GM21576 (cell line): ENCODE results near the gene PBXIP1.

Source experiments
- ATAC-seq: cut with Tn5 transposase; IDR thresholded peaks from one replicate; pipeline ENCODE4 v1.9.1; 2021; ENCODE audit warnings: mild to moderate bottlenecking, moderate library complexity; ENCODE audit not compliant: unreplicated experiment

Gene PBXIP1

DNA sequence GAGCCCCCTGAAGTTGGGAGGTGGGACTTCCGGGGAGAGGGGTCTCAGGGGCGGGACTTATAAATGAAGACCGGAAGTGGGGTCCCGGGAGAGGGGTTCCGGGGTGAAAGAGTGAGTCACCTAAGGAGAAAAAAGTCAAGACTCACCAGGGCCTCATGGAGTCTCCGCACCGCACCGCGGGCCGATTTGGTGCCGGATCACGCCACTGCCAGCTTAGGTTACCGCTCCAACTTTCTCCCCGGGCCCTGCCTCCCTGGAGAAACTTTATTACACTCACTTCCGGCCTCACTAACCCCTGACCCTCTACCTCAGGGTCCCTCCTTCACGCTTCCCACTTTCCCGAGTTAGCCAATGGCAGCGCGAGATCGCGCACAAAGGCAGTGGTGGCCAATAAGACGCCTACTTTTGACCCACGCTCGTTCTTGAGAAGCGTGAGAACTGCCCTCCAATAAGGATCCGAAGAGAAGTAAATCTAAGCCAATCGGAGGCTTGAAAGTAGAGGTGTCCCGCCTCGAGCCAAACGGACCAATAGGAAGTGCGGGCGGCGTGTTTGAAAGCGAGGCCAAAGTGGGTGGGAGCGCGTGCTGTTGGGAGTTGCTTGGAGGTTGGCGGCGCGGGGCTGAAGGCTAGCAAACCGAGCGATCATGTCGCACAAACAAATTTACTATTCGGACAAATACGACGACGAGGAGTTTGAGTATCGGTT lies 18.4 kb upstream of the PBXIP1 start, which contains the start of gene CKS1B:
TSS of gene CKS1B (plus strand) at position 580 of the 706 bp plus-strand sequence. CDS start at position 645, 65 bp downstream.
- ATAC-seq, result peak; percentile 73

- peak; percentile 22 for ATAC-seq
These were observed 17.6 kb upstream of the PBXIP1 start for GRCh38 chr1:154973344-154974101.

- ATAC-seq, result no peak
These were observed 16.8 kb upstream of the PBXIP1 start for GRCh38 chr1:154972517-154973343.

GRCh38 chr1:154972213-154972516 lies 16.3 kb upstream of the PBXIP1 start:
- ATAC-seq, result no peak

GRCh38 chr1:154971341-154971998 lies 15.6 kb upstream of the PBXIP1 start:
- no peak for ATAC-seq

DNA sequence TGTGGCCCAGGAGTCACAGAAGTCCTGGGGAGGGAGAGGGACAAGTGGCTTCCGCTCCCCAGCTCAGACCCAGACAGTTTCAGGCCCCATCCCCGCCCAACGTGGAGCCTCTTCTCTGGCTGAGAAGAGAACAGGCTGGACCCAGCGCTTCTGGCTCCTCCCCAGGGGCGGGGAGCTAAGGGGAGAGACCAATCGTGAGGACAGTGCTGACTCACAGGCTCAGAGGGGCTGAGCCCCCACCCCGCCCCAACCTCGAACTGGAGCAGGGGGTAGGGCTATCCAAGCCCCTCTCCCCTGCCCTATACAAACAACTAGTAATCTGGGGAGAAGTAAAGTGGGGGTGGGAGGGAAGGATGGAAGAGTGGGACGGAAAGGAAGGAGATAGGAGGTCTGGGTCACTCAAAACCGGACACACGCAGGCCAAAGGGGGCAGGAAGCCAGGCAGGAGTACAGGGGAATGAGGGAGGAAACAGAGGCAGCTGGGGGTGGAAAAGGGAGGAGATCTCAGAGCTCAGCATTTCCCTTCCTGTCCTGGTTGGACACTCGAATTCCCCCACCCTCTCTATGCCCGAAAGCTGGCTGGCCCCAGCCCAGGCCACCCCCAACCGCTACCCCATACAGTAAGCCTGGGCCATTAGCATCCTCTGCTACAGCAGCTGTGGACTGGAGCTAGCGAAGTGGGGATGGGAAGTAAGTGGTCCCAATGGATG lies 14.9 kb upstream of the PBXIP1 start, which contains the start of gene SHC1:
TSS of gene SHC1 (minus strand) at position 117 of the 710 bp plus-strand sequence. CDS start 221 bp downstream, outside the sequence.
- ATAC-seq, result no peak

DNA sequence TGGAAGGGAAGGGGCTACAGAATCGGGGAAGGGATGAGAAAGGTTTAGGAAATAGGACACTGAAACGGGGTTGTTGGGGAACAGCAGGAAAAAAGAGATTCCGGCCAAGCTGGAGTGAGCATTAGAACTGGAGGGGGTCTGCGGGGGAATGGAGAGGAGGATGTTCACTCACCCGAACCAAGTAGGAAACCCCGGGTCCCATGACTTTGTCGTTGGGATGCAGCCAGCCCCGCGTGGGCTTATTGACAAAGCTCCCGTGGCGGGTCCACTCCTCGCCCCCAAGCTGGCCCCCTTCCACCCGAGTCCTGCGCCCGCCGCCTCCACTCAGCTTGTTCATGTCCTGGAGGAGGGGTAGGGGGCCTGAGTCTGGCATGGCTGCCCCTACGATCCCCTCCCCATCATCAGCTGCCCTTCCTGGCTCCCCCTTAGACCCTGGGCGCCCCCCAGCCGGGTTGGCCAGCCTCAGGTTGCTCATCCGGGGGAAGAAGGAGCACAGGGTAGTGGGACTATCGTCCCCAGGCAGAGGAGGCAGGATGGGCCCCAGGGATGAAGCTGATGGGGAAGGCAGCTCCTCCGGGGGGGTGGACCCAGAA lies 14.1 kb upstream of the PBXIP1 start:
- no peak for ATAC-seq

GRCh38 chr1:154969246-154969645 lies 13.3 kb upstream of the PBXIP1 start:
- ATAC-seq, result no peak

- ATAC-seq, result no peak
These were observed 12.8 kb upstream of the PBXIP1 start for GRCh38 chr1:154968731-154969130.

DNA sequence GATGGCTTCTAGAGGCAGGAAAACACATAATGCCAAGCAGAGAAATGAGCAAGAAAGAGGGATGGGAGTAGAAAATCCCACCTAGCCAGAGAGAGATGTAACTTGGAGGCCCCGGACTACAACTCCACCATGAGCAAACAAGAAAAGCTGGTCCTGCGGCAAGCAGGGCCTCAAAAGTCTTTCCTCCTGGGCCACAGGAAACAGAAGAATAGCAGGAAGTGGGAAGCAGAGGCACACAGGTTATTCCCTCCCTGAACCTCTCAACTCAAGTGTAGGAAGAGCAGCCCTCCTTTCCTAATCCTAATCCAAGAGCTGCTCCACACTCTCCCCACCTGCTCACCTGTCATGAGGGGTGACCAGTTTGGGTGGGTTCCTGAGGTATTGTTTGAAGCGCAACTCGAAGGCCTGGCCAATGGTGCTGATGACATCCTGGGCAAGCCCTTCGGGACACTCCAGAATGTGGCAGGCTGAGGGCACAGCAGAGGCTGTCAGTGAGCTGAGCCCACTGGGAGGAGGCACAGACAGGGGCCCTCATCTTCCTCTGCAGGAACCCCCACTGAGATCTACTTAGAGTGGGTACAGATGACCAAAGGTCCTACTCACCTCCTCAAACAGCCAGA lies 11.5 kb upstream of the PBXIP1 start:
- ATAC-seq, result no peak

DNA sequence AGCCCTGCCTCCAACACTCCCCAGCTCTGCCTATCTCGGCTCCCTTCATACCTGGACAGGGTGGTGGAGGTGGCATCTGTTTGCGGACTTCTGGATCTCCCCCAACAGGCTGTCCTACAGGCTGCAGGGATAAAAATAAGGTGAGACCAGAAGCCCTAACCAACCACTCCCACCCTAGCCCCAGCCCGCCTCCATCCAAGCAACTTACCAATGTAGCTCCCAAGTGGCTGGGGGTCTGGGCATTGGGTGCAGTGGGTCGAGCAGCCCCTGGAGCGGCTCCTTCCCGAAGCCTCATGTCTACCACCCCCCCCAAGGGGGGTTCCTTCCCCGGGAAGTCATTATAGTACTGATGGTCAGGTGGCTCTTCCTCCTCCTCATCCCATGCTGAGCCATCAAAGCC lies 10.2 kb upstream of the PBXIP1 start:
- no peak for ATAC-seq

DNA sequence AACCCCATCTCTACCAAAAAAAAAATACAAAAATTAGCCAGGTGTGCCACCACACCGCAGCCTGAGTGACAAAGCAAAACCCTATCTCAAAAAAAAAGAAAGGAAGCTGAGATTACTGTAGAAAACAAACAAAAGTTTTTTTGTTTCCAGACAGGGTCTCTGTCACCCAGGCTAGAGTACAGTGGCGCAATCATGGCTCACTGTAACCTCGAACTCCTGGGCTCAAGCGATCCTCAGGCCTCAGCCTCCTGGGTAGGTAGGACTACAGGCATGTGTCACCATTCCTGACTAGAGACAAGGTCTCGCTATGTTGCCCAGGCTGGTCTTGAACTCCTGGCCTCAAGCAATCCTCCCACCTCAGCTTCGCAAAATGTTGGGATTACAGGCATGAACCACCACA lies 8.5 kb upstream of the PBXIP1 start:
- no peak for ATAC-seq

- no peak for ATAC-seq
These were observed 7.7 kb upstream of the PBXIP1 start for GRCh38 chr1:154963643-154964042.

DNA sequence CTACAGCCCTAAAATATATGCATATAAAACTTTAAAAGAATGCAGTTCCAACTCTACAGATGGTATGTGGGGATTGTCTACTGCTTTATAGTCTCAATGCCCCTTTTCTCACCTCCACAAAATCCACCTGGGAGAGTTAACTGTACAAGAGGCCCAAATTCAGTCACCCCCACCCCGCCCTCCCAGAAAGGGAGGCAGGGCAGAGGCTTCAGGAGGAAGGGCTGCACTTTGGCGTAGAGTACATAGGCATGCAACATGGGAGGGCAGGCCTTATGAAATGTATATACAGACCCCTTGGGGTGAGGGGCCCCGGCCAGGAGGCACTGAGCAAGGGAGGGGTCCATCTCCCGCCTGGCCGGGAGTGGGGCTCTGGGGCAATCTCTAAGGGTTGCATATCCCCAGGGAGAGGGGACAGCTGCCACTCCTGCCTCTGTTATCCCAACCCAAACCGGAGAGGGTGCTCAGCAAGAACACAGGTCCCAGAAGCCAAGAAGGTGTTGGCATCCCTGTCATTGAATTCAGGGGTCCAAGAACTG lies 7.0 kb upstream of the PBXIP1 start:
- ATAC-seq, result no peak

DNA sequence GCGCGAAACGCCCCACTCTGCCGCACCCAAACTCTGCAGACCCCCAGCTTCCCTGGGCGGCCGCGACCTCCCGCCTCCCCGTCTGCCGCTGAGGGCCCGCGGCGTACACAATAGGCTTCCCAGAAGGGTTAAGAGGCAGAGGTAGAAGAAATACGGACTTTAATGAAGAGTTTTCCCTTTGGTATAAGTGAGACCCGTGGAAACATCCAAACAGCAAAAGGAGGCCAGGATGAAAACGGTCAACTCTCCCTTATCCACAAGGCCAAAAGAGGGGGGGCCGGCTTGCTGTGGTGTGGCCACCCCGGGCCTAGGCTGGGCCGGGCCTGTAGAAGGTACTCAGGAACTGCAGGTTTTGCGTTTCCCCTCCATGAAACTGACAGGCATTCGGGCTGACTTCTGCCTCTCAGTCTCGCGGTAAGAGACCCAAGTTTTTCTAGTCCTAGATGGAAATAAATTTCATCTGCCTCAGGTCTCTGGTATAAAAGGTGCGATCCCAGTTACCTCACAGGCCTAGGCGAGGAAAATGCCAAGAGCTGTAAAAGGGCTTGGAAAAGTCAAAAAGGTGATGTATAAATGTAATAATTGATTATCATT lies 6.4 kb upstream of the PBXIP1 start:
- ATAC-seq, result peak; percentile 3

- peak; percentile 71 for ATAC-seq
These were observed 5.6 kb upstream of the PBXIP1 start, which contains the start of gene PYGO2 for GRCh38 chr1:154961207-154962155. Gene PYGO2, minus strand, starts transcription at chr1:154961782. Its CDS starts 206 bp downstream, at chr1:154961576.

DNA sequence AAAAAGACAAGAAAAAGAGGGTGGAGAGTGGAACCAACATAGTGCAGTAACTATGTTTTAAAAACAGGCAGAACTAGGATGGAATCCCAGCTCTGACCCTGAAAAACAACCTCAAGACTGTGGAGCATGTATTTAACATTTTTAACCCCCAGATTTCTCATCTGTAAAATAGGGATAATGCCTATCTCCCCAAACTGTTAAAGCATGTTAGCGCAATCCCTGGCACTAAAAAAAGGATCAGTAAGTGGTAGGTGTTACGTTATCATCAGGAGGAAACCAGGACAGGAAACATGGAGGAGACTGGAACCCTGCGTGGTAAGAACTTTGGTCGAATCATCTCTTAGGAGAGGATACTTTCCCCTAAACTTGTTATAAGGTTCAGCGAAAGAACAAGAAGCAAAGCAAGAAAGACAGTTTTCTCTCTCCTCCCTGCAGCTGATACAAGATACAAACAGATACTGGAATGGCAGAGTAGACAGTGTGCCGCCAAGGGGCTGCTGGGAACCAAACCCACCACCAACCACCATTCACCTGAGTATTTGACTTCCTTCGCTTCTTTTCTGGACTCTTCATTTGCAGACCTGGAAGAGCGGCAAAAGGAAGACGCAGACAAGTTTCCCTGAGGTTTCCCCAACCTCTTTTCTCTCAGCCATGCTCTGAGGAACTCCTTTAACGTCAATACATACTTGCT lies 4.7 kb upstream of the PBXIP1 start:
- no peak for ATAC-seq
